Heart left ventricle (tissue), 13 donors: Measurements from ENCODE around the gene HEMGN.

ENCODE experiments used
- POLR2A ChIP-seq, 2 donors: fragments of 450-650 bp; IDR thresholded peaks; one replicate each; pipeline ENCODE4 v1.6.1; 2017; ENCODE audit warnings: antibody characterized with exemption in 2 of 2, mild to moderate bottlenecking in 2 of 2, moderate library complexity in 2 of 2
- TF ChIP-seq, protein P1 (sequence below), 12 donors: fragments of 200-600 bp; sonication (generic) in 4 of 12; IDR thresholded peaks; one replicate each; pipeline versions ENCODE4 v1.5.0 to v1.8.0; 2018 to 2022; ENCODE audit warnings: antibody characterized with exemption in 12 of 12, mild to moderate bottlenecking in 5 of 12
- donor health status: ischemic (EF 13 %, LVEDD 7.1; RV severe dilation, severe dysfunction).
- donor health status: DM: no; HTN: yes; CAD: no.
- donor health status: DM: no; HTN: no; CAD: no.
- donor health status: ischemic (EF 25% LVEDD 6.9; RV normal size, moderate dysfunction).
- donor health status: ischemic (EF 25% LVEDD 5.7; RV mildly dilated, moderate dysfunction).
- donor health status: ischemic (EF 35%, LVEDD 5.7; RV mildly dilated, moderate dysfunction).
- donor health status: nonischemic (EF 11% LVEDD 7.7; RV severe dilation, severe dysfunction).
- donor health status: DM: yes; HTN: yes; CAD: no.
- donor health status: PGD.
- donor health status: ischemic (EF 29% LVEDD 5.4; RV normal size, mild dysfunction).
- donor health status: nonischemic (EF 23%, LVEDD 6.1; RV moderate dilation, normal function).

DNA sequence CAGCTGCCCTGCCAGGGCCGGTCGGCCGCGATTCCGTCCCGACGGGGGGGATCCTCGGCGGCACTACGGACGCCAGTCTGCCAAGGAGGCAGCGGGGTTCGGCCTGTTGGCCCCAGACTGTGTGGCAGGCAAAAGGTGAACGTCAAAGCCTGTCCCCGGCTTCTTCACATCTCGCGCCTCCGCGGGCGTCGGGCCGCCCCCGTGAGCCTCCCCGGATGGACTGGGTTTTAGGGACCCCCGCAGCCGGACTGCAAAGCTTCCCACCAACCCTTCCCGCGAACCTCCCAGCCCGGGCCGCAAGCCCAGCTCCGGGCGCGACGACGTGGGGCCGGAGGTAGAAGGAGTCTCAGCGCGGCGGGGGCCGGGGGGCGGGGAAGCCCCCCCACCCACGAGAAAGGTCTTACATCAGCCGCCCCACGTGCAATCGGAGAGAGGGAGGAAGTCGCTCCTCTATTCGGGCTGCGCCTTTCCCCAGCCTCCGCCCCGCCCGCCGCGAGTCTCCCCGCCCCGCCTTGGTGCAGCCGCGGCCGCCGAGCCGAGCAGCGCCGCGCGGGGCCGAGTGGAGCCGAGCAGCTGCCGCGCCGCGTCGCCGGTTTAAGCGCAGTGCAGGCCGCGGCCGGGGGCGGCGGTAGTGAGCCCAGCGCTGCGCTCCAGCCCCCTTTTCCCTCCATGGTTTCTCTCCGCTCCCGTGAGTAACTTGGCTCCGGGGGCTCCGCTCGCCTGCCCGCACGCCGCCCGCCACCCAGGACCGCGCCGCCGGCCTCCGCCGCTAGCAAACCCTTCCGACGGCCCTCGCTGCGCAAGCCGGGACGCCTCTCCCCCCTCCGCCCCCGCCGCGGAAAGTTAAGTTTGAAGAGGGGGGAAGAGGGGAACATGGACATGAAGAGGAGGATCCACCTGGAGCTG, 45.0 kb upstream of the HEMGN start, which contains the start of gene ANP32B:
- TF ChIP-seq, protein P1, sequence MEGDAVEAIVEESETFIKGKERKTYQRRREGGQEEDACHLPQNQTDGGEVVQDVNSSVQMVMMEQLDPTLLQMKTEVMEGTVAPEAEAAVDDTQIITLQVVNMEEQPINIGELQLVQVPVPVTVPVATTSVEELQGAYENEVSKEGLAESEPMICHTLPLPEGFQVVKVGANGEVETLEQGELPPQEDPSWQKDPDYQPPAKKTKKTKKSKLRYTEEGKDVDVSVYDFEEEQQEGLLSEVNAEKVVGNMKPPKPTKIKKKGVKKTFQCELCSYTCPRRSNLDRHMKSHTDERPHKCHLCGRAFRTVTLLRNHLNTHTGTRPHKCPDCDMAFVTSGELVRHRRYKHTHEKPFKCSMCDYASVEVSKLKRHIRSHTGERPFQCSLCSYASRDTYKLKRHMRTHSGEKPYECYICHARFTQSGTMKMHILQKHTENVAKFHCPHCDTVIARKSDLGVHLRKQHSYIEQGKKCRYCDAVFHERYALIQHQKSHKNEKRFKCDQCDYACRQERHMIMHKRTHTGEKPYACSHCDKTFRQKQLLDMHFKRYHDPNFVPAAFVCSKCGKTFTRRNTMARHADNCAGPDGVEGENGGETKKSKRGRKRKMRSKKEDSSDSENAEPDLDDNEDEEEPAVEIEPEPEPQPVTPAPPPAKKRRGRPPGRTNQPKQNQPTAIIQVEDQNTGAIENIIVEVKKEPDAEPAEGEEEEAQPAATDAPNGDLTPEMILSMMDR (IDR thresholded peaks at IDR 0.05): peak; percentile 66 to 99 (median 90)
- peak in 1 of 2 donors; percentile 27 for TF ChIP-seq POLR2A (IDR thresholded peaks at IDR 0.05)
